OCI-M1 (cell line): ENCODE data around the gene TRIM8.

Experiments
- DNase-seq: peaks from one replicate; lab custom pipeline; 2025; lab: John Stamatoyannopoulos, UW

The TRIM8 gene

GRCh38 chr10:102633287-102633686 is 11.0 kb upstream of the TRIM8 start:
- DNase-seq: no peak

DNA sequence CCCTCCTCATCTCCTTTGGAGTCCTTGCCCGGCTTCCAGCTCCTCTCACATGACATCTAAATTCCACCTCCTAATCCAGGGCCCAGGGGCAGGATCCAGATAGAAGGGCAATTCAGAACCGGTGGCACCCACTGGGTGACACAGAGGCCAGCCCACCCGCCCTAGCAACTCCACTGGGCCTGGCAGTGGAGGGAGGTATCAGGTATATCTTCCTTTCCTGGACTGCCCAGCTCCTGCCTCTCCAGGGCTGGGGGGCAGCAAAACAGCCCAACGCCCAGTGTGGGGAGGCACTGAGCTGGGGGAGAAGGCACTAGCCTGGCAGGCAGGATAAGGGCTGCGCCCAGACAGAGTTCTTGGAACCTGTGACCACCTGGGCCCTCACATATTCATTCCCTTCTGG is 10.4 kb upstream of the TRIM8 start:
- DNase-seq: no peak

DNA sequence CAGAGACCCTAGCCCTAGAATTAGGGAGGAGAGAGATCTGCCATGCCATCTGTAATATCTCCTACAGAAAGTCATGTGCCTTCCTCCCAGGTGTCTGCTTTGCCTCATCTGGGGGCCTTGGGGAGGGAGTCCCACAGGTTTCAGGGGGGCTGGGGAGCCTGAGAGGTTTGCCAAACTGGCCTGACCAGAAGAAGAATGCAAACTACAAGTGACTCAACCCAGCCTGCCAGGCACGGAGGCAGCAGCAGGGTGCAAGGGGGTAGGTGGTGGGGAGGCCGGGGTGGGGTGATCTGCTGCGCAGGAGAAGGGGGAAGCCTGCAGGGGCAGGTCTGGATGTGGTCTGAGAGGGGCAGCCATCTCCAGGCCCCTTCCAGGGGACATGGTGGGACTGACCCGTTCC is 9.6 kb upstream of the TRIM8 start:
- DNase-seq: no peak

DNA sequence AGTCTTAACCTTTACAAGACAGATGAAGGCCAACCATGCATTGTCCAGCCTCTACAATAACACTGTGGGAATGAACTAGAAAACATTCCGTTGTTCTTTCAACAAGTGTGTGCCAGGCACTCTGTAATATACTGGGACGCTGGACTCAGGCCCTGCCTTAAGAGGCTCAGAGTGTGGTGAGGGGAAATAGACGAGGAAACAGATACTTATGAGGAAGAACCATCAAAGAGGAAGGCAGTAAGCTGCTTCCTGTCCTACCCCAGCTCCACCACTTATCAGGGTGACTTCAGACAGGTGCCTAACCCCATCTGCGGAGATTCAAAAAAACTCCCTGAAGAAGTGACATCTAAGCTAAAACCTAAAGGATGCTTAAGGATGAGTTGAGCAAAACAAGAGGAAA is 8.9 kb upstream of the TRIM8 start:
- peak; percentile 39 for DNase-seq

DNA sequence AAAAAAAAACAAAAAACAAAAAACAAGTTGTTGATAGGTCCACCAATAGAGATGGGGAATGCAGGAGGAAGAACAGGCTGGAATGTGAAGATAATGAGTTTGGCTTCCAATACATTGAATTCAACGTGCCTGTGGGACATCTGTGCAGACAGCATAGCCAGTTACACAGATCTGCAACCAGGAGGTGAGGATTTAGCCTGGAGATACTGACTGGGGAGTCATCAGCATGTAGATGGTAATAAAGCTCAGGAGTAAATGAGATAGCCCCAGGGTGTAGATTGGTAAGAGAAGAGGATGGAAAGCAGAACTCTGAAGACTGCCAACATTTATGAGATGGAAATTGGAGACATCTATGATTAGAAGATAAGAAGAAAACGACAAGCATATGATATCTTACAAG is 4.7 kb upstream of the TRIM8 start:
- peak; percentile 21 for DNase-seq

DNA sequence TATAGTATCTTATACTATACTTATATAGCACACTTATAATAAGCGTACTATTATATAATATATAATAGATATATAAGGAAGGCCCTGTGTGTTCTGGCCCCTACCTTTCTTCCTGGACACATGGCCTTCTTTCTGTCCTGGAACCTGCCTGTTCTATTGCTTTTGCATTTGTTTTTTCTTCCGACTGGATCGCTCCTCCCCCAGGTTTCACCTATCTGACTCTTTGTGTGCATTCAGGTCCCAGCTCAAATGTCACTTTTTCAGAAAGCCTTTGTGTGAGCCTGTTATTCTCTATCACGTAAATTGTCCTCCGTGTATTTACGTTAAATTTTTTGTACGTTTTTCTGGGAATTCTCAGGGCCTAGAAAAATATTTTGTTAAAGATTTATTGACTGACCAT is 2.9 kb upstream of the TRIM8 start:
- DNase-seq: no peak

GRCh38 chr10:102641880-102642735 is 2.2 kb upstream of the TRIM8 start:
- DNase-seq: peak; percentile 99

DNA sequence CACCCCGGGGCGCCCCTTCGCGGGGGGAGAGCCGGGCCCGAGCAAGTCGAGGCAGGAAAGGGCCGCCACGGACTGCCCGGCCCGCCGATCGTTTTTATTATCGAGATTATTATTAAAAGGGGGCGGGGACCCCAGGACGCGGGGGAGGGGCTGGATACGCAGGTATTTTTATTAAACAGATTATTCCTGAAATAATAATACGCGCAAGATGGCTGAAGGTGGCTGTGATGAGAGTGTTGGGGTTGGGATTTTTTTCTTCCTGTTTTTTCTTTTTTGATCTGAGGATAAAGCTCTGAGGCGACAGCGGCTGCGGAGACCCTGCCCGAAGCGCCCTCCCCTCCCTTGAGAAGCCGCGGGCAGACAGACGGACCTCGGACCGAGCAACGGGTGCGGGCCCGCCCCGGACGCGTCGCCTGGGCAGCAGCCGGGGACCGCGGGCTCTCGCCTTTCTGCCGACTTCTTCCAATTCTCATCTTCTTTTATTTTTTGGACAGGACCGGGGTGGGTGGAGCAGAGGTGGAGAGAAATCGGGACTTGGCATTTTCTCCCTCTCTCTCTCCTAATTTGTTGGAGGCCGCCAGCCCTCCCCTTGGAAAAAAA is 1.4 kb upstream of the TRIM8 start:
- peak; percentile 72 for DNase-seq

- DNase-seq: peak; percentile 84
Observed at GRCh38 chr10:102643336-102644065, 778 bp upstream of the TRIM8 start.

DNA sequence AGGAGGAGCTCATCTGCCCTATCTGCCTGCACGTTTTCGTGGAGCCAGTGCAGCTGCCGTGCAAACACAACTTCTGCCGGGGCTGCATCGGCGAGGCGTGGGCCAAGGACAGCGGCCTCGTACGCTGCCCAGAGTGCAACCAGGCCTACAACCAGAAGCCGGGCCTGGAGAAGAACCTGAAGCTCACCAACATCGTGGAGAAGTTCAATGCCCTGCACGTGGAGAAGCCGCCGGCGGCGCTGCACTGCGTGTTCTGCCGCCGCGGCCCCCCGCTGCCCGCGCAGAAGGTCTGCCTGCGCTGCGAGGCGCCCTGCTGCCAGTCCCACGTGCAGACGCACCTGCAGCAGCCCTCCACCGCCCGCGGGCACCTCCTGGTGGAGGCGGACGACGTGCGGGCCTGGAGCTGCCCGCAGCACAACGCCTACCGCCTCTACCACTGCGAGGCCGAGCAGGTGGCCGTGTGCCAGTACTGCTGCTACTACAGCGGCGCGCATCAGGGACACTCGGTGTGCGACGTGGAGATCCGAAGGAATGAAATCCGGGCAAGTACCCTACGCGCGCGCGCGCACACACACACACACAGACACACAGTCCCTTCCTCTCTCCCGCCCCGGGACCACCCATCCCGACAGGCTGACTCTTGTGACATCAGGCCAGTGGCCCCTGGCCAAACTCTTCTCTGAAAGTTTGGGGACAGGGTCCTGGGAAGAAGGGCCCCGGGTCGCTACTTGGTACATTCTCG is 538 bp downstream of the TRIM8 start:
- DNase-seq: peak; percentile 94

GRCh38 chr10:102645388-102645740 is 1.1 kb downstream of the TRIM8 start:
- DNase-seq: peak; percentile 94

GRCh38 chr10:102645741-102646609 is 1.7 kb downstream of the TRIM8 start:
- DNase-seq: peak; percentile 99

GRCh38 chr10:102646610-102647442 is 2.5 kb downstream of the TRIM8 start:
- DNase-seq: no peak

DNA sequence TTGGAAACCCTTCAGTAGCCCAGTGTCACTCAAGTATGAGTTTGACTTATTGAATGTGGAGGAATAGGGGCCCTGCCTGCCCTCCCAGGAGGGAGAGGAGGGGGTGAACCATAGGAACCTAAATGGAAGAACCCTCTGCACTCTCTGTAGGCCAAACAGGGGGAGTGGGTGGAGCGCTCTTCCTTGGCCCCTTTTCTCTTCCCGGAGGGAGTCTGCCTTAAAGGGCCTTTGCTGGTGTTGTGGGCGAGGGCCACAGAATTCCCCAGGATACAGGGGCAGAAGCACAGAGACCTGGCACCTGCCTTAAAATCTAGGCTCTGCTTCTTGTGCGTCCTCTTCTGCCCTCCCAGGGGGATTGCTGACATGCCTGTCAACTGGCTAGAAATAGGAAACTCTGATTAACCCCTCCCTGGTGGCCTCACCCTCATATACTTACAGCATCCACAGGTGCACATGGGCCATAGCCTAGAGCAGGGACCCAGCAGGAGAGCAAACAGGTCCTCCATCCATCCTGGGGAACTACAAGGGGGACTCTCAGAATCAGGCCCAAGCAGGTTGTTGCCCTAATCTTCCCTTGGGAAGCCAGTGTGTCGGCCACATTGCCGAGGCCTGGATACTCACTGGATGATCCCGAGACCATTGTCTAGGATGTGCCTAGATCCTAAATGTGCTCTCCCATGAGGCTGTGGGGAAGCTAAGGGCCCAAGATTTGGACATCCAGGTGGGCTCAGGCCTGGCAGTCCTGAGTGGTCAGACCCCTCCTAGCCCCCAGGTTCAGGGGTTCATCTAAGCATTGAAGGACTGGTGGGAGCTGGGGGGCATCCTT is 3.4 kb downstream of the TRIM8 start:
- no peak for DNase-seq

GRCh38 chr10:102648269-102648888 is 4.1 kb downstream of the TRIM8 start:
- DNase-seq: no peak

GRCh38 chr10:102648889-102649796 is 4.9 kb downstream of the TRIM8 start:
- DNase-seq: no peak

- no peak for DNase-seq
Observed at GRCh38 chr10:102649797-102650654, 5.7 kb downstream of the TRIM8 start.
